ENCODE data around the gene SENP2.
"Not testable (repeated sequence)": the region's sequence is repeated elsewhere in the genome, so short reads cannot be mapped to it uniquely, and the experiment has no call there.

SENP2 gene

GRCh38 chr3:185649414-185649813 lies 63.3 kb downstream of the SENP2 start:
- no peak for DNase-seq

- DNase-seq: no peak
Measured at GRCh38 chr3:185651971-185652370, 65.9 kb downstream of the SENP2 start.

GRCh38 chr3:185653949-185654757 lies 68.1 kb downstream of the SENP2 start:
- no peak for DNase-seq

DNA sequence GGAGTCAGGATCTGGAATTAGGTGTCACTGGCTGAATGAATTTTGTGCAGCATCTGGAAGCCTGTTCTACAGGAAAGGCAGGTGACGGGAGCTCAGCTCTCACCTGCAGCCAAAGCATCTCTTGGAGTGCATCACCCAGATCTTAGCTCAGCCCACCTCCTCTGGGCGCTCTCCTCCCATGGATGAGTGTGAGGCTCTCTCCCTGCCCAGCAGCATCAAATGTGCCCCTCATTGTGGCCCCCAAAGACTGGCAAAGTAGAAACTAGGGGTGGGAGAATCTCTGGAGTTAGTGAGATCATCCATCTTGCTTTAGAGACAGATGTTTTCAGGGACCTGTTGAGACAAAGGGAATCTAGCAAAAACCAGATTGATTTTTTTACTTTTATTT lies 68.7 kb downstream of the SENP2 start:
- no peak for DNase-seq

DNA sequence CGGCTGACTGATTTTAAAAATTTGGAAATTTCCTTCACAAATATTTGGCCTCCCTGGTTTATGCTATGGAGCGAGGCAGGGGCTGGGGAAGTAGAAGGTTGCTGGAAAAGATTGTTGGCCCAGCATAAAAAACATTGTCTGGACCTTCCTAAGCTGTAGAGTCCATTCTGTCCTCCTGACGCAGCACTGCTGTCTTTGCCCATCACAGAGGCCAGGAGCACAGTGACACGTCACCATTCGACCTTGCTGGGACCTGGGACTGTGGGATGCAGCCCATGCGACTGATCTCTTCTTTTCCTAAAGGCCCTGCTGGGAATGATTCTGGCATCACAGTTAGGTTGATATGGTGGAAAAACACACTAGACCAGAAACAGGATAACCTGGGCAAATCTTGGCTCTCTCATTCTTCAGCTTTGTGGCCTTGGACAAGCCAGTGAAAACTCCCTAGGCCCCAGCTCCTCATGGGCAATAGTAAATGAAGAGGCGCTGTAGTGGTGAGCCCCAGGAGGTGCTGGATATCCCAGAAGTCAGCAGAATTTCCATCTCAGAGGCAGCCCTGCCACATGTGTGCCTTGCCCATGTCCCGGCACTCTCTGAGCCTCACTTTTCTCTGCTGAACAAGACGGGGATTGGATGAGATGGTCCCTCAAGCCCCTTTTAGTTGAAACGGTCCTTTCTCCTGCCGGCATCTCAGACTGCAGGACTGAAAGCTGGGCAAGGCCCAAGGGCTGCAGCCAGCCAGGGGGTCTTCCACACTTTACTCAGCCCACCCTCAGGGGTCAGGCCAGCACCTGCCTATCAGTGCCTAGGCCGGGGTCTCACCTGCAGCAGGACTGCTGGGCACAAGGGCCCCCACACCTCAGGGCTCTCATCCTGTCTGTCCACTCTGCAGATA lies 69.6 kb downstream of the SENP2 start:
- no peak for DNase-seq

DNA sequence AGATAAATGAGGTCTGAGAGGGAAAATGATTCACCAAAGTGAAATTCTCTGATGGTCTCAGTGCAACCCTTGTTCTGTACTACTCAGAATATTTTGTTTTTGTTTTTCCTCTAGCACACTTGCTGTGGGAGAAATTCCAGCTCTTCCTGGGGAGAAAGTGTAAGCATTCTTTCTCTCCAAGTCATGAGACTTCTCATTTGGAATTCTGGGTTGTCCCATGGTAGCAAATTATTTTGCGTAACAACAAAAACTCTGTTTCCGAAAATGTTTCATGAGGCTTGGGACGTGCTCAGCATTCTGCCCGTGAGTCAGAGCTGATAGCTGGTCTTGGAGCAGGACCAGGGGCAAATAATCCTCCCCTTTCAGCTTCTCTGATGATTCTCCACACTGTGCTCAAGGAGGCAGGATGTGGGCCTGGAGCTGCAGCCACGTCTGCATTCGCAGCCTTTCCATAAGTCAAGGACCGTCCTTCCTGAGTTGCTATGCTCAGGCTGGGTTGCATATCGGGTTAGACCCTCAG lies 70.3 kb downstream of the SENP2 start:
- DNase-seq: peak; percentile 62 to 78

- no peak for DNase-seq
Measured at GRCh38 chr3:185657211-185657610, 71.1 kb downstream of the SENP2 start.

DNA sequence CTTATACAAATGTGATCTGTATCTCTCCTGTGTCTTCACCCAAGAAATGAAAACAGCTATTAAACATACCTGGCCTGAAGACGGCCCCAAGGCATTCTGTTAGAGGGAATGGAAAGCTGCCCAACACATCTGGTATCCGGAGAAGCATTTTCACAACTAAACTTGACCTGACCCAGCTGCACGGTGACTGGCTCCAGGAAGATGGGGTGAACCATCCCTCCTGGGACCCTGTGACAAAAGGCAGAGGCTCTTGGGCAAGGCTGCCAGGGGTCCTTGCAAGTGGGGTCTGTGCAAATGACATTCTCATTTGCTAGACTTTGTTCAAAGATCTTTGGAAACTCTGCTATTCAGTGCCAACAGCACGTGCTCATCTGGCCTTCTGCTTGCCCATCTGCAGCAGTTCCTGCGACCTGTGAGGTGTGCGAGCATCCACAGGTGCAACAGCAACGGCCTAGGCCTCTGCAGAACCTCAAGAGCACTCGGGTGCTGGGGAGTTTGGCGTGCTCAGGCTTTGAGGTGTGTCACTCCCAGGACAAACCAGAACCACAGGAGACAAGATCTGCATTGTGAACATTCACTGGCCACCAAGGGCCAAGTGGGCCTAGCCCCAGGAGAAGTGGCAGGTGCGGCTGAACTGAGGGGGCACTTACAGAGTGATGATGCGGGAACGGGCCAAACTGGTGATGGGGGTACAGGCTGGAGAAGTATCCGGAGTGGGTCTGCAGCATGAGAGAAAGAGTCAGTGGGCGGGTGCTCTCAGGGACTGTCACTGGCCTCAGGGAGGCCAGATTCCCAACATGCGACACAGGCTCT lies 71.8 kb downstream of the SENP2 start:
- DNase-seq: no peak

GRCh38 chr3:185658504-185658912 lies 72.4 kb downstream of the SENP2 start:
- peak; percentile 62 to 74 for DNase-seq

DNA sequence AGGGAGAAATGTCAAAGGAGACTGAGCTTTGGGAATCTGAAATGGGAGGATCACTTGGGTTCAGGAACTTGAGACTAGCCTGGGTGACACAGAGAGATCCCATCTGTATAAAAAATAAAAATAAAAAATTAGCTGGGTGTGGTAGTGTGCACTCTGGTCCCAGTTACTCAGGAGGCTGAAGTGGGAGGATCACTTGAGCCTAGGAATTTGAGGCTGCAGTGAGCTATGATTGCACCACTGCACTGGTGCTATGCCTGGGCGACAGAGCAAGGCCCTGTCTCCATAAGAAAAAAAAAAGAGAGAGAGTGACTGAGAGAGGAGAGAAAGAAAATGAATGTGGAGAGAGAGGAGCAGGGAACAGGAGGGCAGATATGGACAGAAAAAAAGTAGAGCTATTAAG lies 72.8 kb downstream of the SENP2 start:
- DNase-seq: no peak

- DNase-seq: peak; percentile 27 to 73
Measured at GRCh38 chr3:185659942-185660921, 74.1 kb downstream of the SENP2 start.

- not testable (repeated sequence) for DNase-seq
Measured at GRCh38 chr3:185661296-185661695, 75.2 kb downstream of the SENP2 start.

DNA sequence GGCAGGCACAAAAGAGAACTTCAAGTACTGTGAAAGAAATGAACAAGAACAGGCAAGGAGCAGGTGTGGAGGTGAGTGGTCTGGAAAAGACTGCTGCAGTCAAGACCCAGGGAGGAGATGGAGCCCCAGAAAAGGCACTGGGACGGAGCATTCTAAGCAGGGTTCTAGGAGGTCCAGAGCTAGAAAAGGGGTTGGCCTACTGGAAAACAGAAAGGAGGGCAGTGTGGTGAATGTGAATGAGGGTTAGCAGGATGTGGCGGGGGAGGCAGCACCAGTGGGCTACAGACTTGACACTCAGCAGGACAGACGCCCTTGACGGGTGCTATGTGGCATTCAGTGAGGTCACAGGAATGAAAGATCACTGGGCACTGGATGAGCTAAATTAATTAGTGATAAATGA lies 75.7 kb downstream of the SENP2 start:
- DNase-seq: no peak

DNA sequence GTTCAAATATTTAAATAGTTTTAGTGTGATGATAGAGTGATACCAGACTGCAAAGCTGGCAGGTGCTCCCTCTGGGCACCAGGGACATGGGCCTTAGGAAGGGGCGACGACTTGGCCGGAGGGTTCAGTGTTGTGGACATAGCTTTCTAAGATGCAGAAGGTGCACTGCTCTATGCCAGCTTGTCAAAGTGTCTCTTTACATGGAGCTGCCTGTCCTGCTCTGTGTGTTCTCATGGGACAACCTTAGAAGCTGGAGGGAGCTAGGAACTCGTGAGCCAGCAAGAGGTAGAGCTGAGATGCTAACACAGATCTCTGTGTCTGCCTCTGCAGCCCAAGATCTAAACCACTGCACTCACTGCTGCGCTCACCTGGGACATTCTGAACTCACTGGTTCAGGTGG lies 77.8 kb downstream of the SENP2 start:
- DNase-seq: no peak

DNA sequence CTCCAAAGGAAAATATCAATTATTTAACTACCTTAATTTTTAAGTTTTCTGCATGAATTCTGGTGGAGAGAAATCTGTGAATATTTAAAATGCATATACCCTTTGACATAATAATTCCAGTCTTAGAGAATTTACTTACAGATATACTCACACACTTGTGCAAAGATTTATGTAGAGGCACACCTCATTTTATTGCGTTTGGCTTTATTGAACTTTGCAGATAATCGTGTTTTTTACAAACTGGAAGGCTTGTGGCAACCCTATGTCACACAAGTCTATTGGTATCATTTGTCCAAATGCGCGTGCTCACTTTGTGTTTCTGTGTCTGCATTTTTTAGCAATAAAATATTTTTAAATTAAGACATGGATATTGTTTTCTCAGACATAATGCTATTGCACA lies 81.5 kb downstream of the SENP2 start:
- DNase-seq: no peak

DNA sequence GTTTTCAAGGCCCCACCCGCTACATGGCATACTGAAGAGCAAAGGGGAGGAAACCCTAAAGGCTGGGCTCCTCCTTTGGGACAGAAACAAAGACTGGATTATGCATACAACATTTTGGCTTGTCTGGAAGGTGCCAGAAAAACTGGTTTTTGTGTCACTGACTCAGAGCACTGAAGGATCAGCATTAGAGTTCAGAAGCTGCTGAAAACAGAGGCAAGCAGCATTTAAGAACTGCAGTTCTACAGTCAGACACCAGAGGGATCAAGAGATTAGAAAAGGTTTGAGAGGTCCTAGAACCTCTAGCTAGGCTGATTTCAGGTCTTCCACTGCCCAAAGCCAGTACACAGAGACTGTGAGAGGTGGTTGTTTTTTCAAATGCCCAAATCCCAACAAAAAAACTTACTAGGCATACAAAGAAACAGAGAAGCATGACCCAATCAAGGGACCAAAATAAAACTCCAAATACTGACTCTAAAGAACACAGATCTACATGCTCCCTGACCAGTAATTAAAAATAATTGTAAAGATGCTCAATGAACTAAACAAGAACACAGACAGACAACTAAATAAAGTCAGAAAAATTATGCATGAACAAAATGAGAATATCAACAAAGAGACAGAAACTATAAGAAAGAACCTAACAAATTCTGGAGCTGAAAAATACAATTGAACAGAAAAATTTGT lies 91.2 kb downstream of the SENP2 start:
- DNase-seq: peak in 1 of 2 experiments; percentile 78

- no peak for DNase-seq
Measured at GRCh38 chr3:185678027-185678426, 91.9 kb downstream of the SENP2 start.

DNA sequence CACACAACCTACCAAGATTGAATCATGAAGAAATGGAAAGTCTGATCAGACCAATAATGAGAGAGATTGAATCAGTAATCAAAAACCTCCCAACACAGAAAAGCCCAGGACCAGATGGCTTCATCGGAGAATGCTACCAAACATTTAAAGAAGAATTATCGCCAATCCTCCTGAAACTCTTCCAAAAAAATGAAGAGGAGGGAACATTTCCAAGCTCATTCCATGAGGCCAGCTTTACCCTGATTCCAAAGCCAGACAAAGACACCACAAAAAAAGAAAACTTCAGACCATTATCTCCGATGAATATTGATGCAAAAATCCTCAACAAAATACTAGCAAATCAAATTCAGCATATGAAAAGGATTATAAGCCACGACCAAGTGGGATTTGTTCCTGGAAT lies 94.1 kb downstream of the SENP2 start:
- no peak for DNase-seq
